GM12865 (cell line): Measurements from ENCODE around the gene SPATA31C1.

ENCODE experiments used
- DNase-seq: peaks from one replicate; pipeline ENCODE4 v3.0.0; 2010; ENCODE audit warnings: low read depth
- H3K4me3 ChIP-seq: 2 replicates; pipeline ENCODE4 v1.5.1; 2011; ENCODE audit warnings: mild to moderate bottlenecking, low read depth, low read length, control low read depth
- TF ChIP-seq, protein P1 (sequence below): IDR thresholded peaks from 2 replicates; pipeline ENCODE4 v1.5.1; 2011; ENCODE audit warnings: low read length, control low read depth, low read depth, inconsistent platforms; ENCODE audit not compliant: insufficient read depth; ENCODE audit errors: missing control alignments

SPATA31C1 gene

DNA sequence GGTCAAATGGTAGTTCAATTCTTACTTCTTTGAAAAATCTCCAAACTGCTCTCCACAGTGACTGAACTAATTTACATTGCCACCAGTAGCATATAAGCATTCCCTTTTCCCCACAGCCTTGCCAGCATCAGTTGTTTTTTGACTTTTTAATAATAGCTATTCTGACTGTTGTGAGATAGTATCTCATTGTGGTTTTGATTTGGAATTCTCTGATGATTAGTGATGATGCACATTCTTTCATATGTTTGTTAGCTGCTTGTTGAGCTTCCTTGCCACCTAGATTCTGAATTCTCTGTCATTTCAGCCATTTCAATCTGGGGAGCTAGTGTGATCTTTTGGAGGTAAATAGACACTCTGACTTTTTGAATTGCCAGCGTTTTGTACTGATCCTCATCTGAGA is 32.5 kb downstream of the SPATA31C1 start:
- TF ChIP-seq, protein P1, sequence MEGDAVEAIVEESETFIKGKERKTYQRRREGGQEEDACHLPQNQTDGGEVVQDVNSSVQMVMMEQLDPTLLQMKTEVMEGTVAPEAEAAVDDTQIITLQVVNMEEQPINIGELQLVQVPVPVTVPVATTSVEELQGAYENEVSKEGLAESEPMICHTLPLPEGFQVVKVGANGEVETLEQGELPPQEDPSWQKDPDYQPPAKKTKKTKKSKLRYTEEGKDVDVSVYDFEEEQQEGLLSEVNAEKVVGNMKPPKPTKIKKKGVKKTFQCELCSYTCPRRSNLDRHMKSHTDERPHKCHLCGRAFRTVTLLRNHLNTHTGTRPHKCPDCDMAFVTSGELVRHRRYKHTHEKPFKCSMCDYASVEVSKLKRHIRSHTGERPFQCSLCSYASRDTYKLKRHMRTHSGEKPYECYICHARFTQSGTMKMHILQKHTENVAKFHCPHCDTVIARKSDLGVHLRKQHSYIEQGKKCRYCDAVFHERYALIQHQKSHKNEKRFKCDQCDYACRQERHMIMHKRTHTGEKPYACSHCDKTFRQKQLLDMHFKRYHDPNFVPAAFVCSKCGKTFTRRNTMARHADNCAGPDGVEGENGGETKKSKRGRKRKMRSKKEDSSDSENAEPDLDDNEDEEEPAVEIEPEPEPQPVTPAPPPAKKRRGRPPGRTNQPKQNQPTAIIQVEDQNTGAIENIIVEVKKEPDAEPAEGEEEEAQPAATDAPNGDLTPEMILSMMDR = no peak
- no peak for DNase-seq

GRCh38 chr9:87950765-87951488 is 33.2 kb downstream of the SPATA31C1 start:
- no peak overlapping the region for H3K4me3 ChIP-seq
- TF ChIP-seq, protein P1 = peak; percentile 55
- peak; percentile 45 for DNase-seq

More for the DNA sequence above, 32.5 kb downstream of the SPATA31C1 start:
- H3K4me3 ChIP-seq = no peak overlapping the region

DNA sequence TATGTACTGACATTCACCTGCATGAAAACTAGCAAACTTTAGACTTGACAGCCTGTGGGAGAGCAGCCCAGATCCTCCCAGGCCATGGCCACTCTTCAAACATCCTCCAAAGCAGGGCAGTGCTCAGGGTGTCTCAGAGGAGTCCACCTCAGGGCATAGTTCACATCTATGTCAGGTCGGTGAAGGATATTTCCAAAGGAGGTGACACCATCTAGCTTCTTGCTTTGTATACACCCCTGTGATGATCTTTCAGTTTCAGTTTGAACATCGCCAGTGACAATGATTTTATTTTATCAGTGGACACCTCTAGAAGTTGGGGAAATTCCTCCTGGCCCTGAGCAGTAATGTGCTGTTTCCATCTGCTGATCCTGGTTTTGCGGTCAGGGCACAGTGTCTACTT is 36.5 kb downstream of the SPATA31C1 start:
- TF ChIP-seq, protein P1 = no peak
- H3K4me3 ChIP-seq = no peak overlapping the region
- DNase-seq = no peak

DNA sequence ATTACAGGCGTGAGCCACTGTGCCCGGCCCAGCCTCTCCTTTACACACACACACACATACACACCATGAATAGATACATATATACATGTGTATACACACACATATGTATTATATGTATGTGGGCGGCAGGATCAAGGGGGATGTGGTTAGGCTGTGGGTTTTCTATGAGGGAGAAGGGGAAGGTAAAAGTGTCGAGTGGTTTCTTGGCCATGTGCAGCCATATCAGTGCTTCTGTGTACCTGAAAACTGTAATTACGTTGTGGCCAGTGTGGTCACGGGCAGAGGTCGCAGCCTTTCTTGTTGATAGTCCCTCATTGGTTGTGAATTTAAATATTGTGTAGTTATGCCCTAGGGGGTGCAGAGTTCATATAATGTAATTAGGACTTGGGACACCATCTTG is 40.1 kb downstream of the SPATA31C1 start:
- DNase-seq = peak; percentile 4
- no peak overlapping the region for H3K4me3 ChIP-seq
- TF ChIP-seq, protein P1 = no peak

GRCh38 chr9:87958591-87958990 is 40.8 kb downstream of the SPATA31C1 start:
- TF ChIP-seq, protein P1 = no peak
- DNase-seq = no peak
- H3K4me3 ChIP-seq = no peak overlapping the region

DNA sequence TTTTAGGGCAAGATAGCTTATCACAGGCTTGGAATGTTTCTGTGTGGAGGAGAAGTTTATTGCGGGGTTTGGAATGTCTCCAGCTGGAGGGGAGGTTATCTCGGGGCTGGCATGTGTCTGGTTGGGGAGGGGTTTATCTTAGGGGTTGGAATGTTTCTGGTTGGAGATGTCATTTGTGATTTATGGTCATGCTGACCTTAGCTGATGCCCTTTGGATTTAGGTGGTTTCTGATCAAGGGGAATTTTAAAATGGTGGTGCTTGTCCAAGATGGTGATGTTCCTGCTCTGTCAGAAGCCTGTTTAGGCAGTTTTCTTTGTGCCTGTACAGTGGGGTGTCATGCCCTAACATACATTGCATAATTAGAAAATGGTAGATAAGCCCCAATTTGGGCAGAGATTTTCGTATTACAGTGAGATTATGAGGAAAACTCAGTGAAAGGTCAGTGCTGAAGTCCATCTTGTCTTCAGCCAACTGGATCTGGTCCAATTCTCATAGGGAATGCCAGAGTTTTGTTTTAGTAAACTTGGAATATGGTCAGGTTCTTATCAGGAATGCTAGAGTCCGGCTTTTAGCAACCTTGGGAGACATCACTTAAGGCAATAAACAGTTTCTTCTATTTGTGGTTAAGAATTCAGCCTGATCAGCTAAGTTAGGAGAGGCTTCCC is 42.3 kb downstream of the SPATA31C1 start:
- no peak overlapping the region for H3K4me3 ChIP-seq
- TF ChIP-seq, protein P1 = no peak
- no peak for DNase-seq
